DND-41 (cell line): ENCODE measurements around the gene UFL1.

Experiments
- EZH2 ChIP-seq: IDR thresholded peaks from 3 replicates; pipeline ENCODE4 v1.6.1; 2012; ENCODE audit warnings: borderline replicate concordance, low read depth, mild to moderate bottlenecking, moderate library complexity, low read length, inconsistent platforms; ENCODE audit not compliant: severe bottlenecking
- TF ChIP-seq, protein P1 (sequence below): IDR thresholded peaks from 2 replicates; pipeline ENCODE4 v1.5.1; 2012; ENCODE audit warnings: borderline replicate concordance, low read length, moderate library complexity, mild to moderate bottlenecking; ENCODE audit not compliant: poor library complexity, severe bottlenecking; ENCODE audit errors: extremely low read depth

DNA sequence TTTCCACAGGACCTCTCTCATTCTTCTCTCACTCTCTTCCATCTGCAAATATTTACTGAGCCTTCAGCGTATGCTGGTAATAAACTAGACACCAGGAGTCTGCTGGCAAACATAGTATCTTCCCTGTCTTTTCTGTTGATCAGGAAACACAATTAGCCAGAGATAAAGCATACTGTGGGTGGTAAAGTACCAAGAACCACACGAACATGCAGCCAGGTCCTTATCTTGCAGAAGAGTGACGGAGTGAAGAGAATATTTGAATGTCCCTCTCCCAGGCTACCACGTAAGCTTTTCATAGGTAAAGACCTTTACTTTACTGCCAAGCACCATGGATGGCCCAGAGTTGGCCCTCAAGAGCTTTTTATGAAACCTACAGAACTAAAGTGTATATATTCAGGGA is 54.6 kb downstream of the UFL1 start:
- no peak for TF ChIP-seq EZH2
- TF ChIP-seq, protein P1, sequence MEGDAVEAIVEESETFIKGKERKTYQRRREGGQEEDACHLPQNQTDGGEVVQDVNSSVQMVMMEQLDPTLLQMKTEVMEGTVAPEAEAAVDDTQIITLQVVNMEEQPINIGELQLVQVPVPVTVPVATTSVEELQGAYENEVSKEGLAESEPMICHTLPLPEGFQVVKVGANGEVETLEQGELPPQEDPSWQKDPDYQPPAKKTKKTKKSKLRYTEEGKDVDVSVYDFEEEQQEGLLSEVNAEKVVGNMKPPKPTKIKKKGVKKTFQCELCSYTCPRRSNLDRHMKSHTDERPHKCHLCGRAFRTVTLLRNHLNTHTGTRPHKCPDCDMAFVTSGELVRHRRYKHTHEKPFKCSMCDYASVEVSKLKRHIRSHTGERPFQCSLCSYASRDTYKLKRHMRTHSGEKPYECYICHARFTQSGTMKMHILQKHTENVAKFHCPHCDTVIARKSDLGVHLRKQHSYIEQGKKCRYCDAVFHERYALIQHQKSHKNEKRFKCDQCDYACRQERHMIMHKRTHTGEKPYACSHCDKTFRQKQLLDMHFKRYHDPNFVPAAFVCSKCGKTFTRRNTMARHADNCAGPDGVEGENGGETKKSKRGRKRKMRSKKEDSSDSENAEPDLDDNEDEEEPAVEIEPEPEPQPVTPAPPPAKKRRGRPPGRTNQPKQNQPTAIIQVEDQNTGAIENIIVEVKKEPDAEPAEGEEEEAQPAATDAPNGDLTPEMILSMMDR: no peak
